SIG-M5 (cell line): ENCODE results near the gene APBB2.

Experiments used
- DNase-seq: peaks from one replicate; lab custom pipeline; 2025; lab: John Stamatoyannopoulos, UW

The APBB2 gene

GRCh38 chr4:40897557-40898203, 316.7 kb downstream of the APBB2 start:
- no peak for DNase-seq

GRCh38 chr4:40890764-40891163, 323.6 kb downstream of the APBB2 start:
- no peak for DNase-seq

- no peak for DNase-seq
Observed at GRCh38 chr4:40890199-40890598, 324.1 kb downstream of the APBB2 start.

GRCh38 chr4:40888933-40889332, 325.4 kb downstream of the APBB2 start:
- DNase-seq = no peak

- no peak for DNase-seq
Observed at GRCh38 chr4:40887764-40888131, 326.6 kb downstream of the APBB2 start.

- DNase-seq = no peak
Observed at GRCh38 chr4:40886931-40887763, 327.2 kb downstream of the APBB2 start.

GRCh38 chr4:40881851-40882250, 332.5 kb downstream of the APBB2 start:
- no peak for DNase-seq

- DNase-seq = no peak
Observed at GRCh38 chr4:40881096-40881495, 333.2 kb downstream of the APBB2 start.

GRCh38 chr4:40878548-40879055, 335.7 kb downstream of the APBB2 start:
- no peak for DNase-seq

- DNase-seq = no peak
Observed at GRCh38 chr4:40877081-40877480, 337.3 kb downstream of the APBB2 start.

- DNase-seq = no peak
Observed at GRCh38 chr4:40875507-40876150, 338.7 kb downstream of the APBB2 start.

GRCh38 chr4:40874901-40875300, 339.4 kb downstream of the APBB2 start:
- no peak for DNase-seq

- no peak for DNase-seq
Observed at GRCh38 chr4:40874331-40874730, 340.0 kb downstream of the APBB2 start.

GRCh38 chr4:40871695-40872250, 342.6 kb downstream of the APBB2 start:
- no peak for DNase-seq

GRCh38 chr4:40870150-40870549, 344.2 kb downstream of the APBB2 start:
- DNase-seq = no peak

- DNase-seq = no peak
Observed at GRCh38 chr4:40865696-40866095, 348.6 kb downstream of the APBB2 start.

- no peak for DNase-seq
Observed at GRCh38 chr4:40864531-40864930, 349.8 kb downstream of the APBB2 start.

GRCh38 chr4:40858962-40859361, 355.4 kb downstream of the APBB2 start:
- DNase-seq = no peak

GRCh38 chr4:40857956-40858355, 356.4 kb downstream of the APBB2 start:
- DNase-seq = peak; percentile 37

- DNase-seq = peak; percentile 1
Observed at GRCh38 chr4:40856840-40857362, 357.4 kb downstream of the APBB2 start.

GRCh38 chr4:40856277-40856839, 358.0 kb downstream of the APBB2 start:
- DNase-seq = no peak

GRCh38 chr4:40850496-40850895, 363.8 kb downstream of the APBB2 start:
- DNase-seq = no peak
